ENCODE data around the gene DNM3.

GRCh38 chr1:171799166-171799565 is 42.1 kb upstream of the DNM3 start:
- TF ChIP-seq CTCF (IDR thresholded peaks at IDR 0.05) (no peak), EZH2 (IDR thresholded peaks at IDR 0.05; ENCODE audit: borderline replicate concordance, insufficient read depth, low read depth, low read length, poor library complexity, severe bottlenecking) (no peak)
